Endothelial cell of umbilical vein (primary cell): ENCODE results near the gene DDX59.

Experiments used
- CTCF ChIP-seq, 2 donors: IDR thresholded peaks; 1 replicate in 1 of 2; 2 replicates in 1 of 2; pipeline ENCODE4 v1.5.1; 2011; ENCODE audit warnings: low read length in 2 of 2, mild to moderate bottlenecking in 2 of 2, moderate library complexity in 2 of 2, control low read depth in 1 of 2, inconsistent platforms in 1 of 2, low read depth in 1 of 2; ENCODE audit not compliant: insufficient read depth in 1 of 2; ENCODE audit errors: extremely low read depth in 1 of 2
- MAX ChIP-seq: IDR thresholded peaks from 2 replicates; pipeline ENCODE4 v1.6.1; 2011; ENCODE audit not compliant: insufficient read depth, insufficient read length
- POLR2AphosphoS5 ChIP-seq: IDR thresholded peaks from 2 replicates; pipeline ENCODE4 v1.6.1; 2012; ENCODE audit warnings: low read depth, mild to moderate bottlenecking, control low read depth, low read length, moderate library complexity; ENCODE audit not compliant: insufficient read depth

GRCh38 chr1:200707116-200707515 lies 37.4 kb upstream of the DDX59 start:
- no peak for TF ChIP-seq MAX
- TF ChIP-seq CTCF (IDR thresholded peaks at IDR 0.05; ENCODE audit: extremely low read depth in 1 of 2, insufficient read depth in 1 of 2, low read depth in 1 of 2, low read length in 2 of 2), result no peak
- TF ChIP-seq POLR2AphosphoS5, result no peak
